NCI-H446 treated with DMSO at 0.1 percent for 48 hours (cell line): ENCODE measurements around the gene FAR2.
"Not testable (repeated sequence)": the region's sequence is repeated elsewhere in the genome, so short reads cannot be mapped to it uniquely, and the experiment has no call there.

Experiments
- DNase-seq: peaks from one replicate; lab custom pipeline; 2025; lab: John Stamatoyannopoulos, UW

FAR2 gene

GRCh38 chr12:29234965-29235626 is 86.0 kb downstream of the FAR2 start:
- DNase-seq = peak; percentile 74

GRCh38 chr12:29238822-29239291 is 89.8 kb downstream of the FAR2 start:
- DNase-seq = no peak

DNA sequence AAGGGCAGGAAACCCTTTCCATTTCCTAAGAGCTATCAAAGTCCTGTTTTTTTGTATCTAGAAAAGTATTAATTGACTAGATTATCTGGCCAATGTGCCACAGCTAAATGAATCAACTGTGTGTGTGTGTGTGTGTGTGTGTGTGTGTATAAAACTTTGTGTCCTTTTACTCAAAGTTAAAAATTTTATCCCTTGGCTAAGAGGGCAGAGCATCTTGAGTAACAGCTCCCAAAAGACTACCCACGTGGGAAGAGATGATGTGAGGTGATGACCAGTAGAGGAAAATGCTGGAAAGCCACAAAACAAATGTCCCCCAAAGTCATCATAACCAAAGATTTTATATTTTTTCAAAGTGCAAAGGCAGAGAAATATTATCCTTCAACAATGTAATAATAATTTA is 90.3 kb downstream of the FAR2 start:
- DNase-seq = no peak

DNA sequence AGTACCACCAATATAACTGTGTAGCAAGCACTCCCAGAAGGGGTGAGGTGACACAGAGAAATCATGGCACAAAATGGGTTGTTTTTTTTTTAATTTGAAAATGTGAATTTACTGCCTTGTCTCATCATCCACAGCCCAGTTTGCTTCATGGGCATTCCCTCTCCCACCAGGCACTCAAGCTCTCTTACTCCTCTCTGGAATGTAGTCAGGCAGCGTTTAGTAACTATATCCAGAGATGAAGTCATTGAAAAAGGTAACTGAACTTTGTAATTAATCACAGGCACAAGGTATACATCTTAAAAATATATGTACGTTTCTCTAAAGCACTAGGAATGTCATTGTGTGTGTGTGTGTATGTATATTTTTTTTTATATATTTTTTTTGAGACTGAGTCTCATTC is 91.4 kb downstream of the FAR2 start:
- no peak for DNase-seq

DNA sequence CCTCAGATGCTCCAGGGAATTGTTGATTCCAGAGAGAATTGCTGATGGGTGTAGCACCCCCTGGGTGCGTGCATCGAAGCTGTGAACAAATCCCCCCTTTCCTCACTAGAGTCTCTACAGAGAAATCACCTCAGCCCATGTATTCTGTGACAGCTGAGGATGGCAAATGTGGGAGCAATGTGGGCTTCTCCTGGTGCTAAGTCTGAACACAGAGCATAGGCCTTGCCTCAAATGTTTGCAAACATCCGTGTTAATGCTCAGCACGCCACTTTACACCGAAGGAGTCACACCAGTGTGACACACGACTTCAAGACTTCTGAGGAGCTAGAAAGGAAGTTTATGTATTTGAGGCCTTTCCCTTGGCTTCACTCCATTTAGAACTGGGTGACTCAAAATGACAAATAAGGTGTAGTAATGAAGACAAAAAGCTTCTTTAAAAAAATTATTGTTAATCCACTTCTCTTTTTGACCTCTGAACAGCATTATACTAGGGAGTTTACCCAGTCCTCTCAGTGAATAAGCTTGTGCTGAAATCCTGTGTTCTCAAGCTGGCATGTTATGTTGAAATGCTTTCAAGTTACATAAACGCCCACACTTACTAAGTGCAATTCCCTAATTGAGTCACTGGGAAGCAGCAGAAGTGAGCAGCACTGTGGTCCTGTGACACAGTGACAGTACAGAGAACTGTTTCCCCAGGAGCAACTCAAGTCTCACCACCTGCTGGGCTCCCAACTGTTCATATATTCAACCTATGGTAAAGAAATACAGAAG is 92.9 kb downstream of the FAR2 start:
- peak; percentile 66 for DNase-seq

GRCh38 chr12:29242921-29243431 is 93.9 kb downstream of the FAR2 start:
- DNase-seq = peak; percentile 85

GRCh38 chr12:29244159-29244765 is 95.2 kb downstream of the FAR2 start:
- DNase-seq = peak; percentile 54

DNA sequence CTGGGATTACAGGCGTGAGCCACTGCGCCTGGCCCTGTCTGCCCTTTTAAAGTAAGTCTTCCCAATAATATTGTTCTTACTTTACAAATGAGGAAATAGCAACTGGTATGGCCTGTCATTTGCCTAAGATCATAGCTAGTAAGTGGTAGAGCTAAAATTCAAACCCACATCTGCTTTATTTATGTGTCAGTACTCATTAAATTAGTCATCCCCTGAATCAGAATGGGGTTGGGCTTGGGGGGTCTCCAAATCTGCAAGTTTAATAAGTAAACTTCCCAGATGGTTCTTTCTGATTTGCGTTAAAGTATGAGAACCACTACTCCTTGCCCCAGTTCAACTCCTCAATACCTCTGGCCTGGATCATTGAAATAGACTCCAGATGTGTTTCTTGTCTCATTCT is 96.2 kb downstream of the FAR2 start:
- DNase-seq = no peak

DNA sequence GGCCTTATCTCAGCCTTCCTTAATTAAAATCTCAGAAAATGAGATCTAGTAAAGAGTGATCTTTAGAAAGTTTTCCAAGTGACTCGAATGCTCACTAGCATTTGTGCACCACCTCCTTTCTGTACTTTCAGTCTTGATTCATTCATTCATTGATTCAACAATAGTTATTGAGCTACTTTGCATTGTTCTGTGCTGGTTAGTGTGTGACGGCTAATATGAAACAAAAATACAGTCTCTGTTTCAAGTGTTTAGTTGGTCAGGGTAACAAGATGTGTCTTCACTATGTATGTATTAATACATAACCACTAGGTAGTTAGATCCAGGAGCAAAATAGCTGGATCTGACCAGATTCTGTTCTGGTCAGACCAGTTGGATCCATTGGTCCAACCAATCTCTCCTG is 100.9 kb downstream of the FAR2 start:
- no peak for DNase-seq

DNA sequence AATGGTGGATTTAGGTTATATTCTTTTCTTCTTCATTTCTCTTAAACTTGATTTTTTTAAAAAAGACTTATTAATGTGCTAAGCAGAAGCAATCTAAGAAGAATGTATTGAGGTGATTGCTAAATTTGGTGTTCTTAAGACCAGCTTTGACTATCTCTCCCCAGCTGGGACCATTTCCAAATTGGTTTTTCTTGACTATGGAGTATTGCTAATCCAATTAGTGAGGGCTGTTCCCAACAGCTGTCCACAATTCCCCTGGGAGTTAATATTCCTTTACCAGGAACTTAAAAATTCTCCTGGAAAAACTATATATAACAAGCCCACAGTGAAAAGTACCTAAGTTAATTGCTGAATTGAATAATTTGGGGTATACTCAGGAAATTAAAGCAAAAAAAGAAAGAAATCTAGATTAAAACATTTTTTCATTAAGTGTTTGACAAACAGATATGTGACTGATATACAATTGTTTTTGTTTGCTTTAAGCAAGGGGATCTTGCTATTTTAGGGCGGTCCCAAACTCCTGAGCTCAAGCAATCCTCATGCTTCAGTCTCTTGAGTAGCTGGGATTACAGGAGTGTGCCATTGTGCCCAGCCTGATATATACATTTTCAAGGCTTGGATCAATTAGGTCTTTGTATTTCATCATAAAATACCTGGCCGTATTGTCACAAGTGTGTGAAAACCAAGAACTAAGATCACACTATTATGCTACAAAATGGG is 105.0 kb downstream of the FAR2 start:
- peak; percentile 94 for DNase-seq

GRCh38 chr12:29255042-29255441 is 106.0 kb downstream of the FAR2 start:
- DNase-seq = no peak

DNA sequence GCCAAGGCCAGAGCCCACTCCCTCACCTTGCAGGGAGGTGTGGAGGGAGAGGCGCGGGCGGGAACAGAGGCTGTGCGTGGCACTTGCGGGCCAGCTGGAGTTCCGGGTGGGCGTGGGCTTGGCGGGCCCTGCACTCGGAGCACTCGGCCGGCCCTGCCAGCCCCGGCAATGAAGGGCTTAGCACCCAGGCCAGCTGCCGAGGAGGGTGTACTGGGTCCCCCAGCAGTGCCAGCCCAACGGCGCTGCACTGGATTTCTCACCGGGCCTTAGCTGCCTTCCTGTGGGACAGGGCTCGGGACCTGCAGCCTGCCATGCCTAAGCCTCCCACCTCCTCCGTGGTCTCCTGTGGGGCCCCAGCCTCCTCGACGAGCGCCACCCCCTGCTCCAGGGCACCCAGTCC is 107.5 kb downstream of the FAR2 start:
- DNase-seq = no peak

DNA sequence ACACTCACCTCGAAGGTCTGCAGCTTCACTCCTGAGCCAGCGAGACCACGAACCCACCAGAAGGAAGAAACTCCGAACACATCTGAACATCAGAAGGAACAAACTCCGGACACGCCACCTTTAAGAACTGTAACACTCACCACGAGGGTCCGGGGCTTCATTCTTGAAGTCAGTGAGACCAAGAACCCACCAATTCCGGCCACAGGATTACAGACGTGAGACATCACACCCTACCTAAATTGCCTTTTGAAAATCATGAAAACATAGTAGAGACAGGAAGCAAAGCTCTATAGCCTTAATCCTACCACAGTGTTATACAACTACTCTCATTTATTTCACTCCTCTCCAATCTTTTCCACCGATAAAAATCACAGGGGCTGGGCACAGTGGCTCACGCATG is 108.6 kb downstream of the FAR2 start:
- DNase-seq = not testable (repeated sequence)

- no peak for DNase-seq
These were observed 115.3 kb downstream of the FAR2 start for GRCh38 chr12:29264424-29264823.

- DNase-seq = no peak
These were observed 120.8 kb downstream of the FAR2 start for GRCh38 chr12:29269706-29270408.

DNA sequence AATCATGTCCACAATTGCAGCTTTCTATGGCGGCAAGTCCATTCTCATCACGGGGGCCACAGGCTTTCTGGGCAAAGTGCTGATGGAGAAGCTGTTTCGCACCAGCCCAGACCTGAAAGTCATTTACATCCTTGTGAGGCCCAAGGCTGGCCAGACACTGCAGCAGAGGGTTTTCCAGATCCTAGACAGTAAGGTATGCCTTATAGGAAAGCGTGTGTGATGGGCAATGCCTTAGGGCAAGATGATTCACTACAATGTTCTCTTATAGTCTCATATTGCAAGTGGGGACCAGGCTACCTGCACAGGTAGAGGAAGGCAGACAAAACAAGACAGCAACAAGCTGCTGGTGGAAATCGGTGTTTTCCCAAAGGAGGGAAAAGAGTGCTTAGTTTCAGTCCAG is 121.4 kb downstream of the FAR2 start:
- DNase-seq = no peak

DNA sequence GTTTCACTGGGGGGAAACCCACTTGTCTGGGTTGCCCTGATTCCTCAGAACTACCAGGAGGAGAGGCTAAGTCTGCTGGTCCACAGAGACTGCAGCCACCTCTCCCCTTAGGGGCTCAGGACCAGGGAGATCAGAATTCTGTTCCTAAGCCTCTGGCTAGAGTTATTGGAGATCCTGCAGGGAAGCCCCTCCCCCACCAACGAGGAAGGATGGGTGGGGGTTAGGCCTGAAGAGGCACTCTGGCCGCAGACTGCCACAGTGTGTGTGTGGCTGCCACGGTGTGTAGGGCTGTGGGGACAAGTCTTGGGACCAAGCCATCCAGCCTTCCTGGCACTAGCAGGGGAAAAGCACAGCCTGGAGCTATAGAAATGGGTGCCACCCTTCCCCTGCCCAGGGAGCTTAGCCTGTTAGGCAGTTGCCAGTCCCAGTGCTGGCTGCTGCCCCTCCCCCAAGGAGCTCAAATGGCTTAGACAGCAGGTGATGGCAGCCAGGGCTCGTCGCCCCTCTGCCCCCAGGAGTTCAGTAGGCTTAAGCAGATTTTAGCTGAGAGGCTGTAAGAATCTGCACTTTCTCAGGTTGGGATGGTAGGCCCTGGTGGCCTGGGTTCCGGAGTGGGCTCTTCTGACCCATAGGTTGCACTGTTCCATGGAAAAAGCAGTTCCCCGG is 124.2 kb downstream of the FAR2 start:
- no peak for DNase-seq

DNA sequence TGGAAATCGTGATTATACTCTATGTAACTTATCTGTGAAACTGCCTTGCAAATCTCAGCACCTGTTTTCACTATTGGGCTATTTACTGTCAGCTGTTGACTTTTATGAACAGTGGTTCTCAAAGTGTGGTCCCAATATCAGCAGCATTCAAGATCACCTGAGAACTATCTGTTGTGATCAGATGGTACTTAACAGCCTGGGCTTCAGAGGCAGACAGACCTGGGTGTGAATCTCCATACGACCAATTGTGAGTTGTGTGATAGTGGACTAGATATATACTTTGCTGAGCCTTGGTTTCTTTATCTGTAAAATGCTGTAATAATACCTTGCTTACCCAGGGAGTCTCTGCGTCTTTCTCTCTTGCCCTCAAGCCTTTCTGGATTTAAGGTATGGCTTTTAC is 126.8 kb downstream of the FAR2 start:
- no peak for DNase-seq

- DNase-seq = no peak
These were observed 128.2 kb downstream of the FAR2 start for GRCh38 chr12:29277231-29277630.

DNA sequence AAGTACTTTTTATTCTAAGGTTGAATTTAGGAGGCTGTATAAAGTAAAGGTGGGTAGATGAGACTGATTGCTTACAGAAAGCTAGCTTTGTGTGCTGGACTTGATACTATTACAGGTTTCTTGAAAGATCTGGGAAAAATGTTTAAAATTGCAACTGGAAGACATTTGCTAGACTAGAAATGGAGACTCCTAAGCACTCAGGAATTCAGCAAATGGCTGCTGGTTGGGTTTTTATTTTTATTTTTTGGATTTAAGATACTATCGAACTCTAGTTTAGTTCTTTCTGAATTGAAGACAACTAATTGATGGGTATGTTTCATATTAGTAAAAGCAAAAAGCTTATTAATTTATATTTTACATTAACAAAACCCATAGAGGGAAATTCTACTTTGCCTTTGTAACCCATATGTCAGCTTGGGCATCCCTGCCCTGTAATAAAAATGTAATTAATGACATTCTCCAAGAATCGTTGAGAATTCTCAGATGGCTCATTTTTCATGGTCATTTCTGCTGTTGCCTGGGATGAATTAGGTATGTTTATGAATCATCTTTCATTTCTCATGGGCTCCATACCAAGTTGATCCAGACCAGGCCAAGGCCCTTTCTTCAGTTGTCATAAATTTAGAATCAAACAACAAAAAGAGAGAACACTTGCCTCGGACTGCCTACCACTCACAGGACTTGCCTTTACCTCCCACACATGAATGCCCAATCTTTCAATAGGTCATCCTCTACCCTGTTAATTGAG is 129.8 kb downstream of the FAR2 start:
- peak; percentile 79 for DNase-seq
